ENCODE measurements around the gene SPR. TPM values are rescaled to one million over a fixed set of nuclear protein-coding genes. Genes with fewer than 3 reads are reported as not detected.

The SPR gene
- total and polyA plus RNA-seq, 2 donors (not counting 1 experiment from before 2014, with no cell fraction given) = 9.4 to 23.3 TPM

- peak overlapping the region; percentile 87 for H3K4me2 ChIP-seq (ENCODE audit: extremely low read depth, insufficient read depth, low read length)
- H3K27ac ChIP-seq (ENCODE audit: insufficient read depth, low read length) = peak overlapping the region; percentile 47
- H4K20me1 ChIP-seq (ENCODE audit: control insufficient read depth, extremely low read depth, insufficient read depth, low read length) = no peaks in the 10 kb centered on the region
- no peaks in the 10 kb centered on the region for H3K36me3 ChIP-seq (ENCODE audit: control insufficient read depth, insufficient read depth, low read length)
- H2AFZ ChIP-seq (ENCODE audit: low read length) = peak overlapping the region; percentile 90
- H3K9ac ChIP-seq (ENCODE audit: insufficient read depth, low read length) = peak overlapping the region; percentile 37
- peaks cover 2% of the 10 kb centered on the region for H3K4me1 ChIP-seq (ENCODE audit: control insufficient read depth, extremely low read depth, insufficient read depth, low read length)
- no peaks in the 10 kb centered on the region for H3K27me3 ChIP-seq (ENCODE audit: control insufficient read depth, insufficient read depth, low read length)
- H3K79me2 ChIP-seq (ENCODE audit: control insufficient read depth, insufficient read depth, low read length) = no peaks in the 10 kb centered on the region
- H3K9me3 ChIP-seq (ENCODE audit: control insufficient read depth, insufficient read depth, low read depth, low read length) = no peaks in the 10 kb centered on the region
- peak; percentile 81 to 84 for DNase-seq (ENCODE audit: low read depth in 2 of 2)
- TF ChIP-seq CTCF (conservative IDR thresholded peaks at IDR 0.05 in 1 of 2, IDR thresholded peaks at IDR 0.05 in 1 of 2; ENCODE audit: low read depth in 1 of 2, low read length in 2 of 2) (peak; percentile 95 to 99), EZH2 (IDR thresholded peaks at IDR 0.05; ENCODE audit: low read length, missing control alignments) (no peak)
- H3K4me3 ChIP-seq (replicated peaks in 1 of 4; ENCODE audit: control extremely low read depth in 1 of 4, insufficient read depth in 1 of 4, low read depth in 3 of 4, low read length in 4 of 4) = peak overlapping the region; percentile 56 to 74 (median 62)
These were observed 681 bp downstream of the SPR start for GRCh38 chr2:72887740-72888437.

- Histone ChIP-seq H3K27me3 (ENCODE audit: control insufficient read depth, insufficient read depth, low read length) (no peaks in the 10 kb centered on the region), H3K79me2 (ENCODE audit: control insufficient read depth, insufficient read depth, low read length) (no peaks in the 10 kb centered on the region), H3K4me3 (replicated peaks in 1 of 4; ENCODE audit: control extremely low read depth in 1 of 4, insufficient read depth in 1 of 4, low read depth in 3 of 4, low read length in 4 of 4) (peak overlapping the region in 1 of 4 experiments; percentile 74), H3K9me3 (ENCODE audit: control insufficient read depth, insufficient read depth, low read depth, low read length) (no peaks in the 10 kb centered on the region), H3K27ac (ENCODE audit: insufficient read depth, low read length) (no peak overlapping the region), H3K9ac (ENCODE audit: insufficient read depth, low read length) (no peak overlapping the region), H2AFZ (ENCODE audit: low read length) (no peak overlapping the region), H4K20me1 (ENCODE audit: control insufficient read depth, extremely low read depth, insufficient read depth, low read length) (no peaks in the 10 kb centered on the region), H3K4me1 (ENCODE audit: control insufficient read depth, extremely low read depth, insufficient read depth, low read length) (peaks cover 2% of the 10 kb centered on the region), H3K4me2 (ENCODE audit: extremely low read depth, insufficient read depth, low read length) (no peak overlapping the region), H3K36me3 (ENCODE audit: control insufficient read depth, insufficient read depth, low read length) (no peaks in the 10 kb centered on the region)
- no peak for TF ChIP-seq EZH2 (IDR thresholded peaks at IDR 0.05; ENCODE audit: low read length, missing control alignments)
- TF ChIP-seq CTCF (conservative IDR thresholded peaks at IDR 0.05 in 1 of 2, IDR thresholded peaks at IDR 0.05 in 1 of 2; ENCODE audit: low read depth in 1 of 2, low read length in 2 of 2) = no peak
- DNase-seq (ENCODE audit: low read depth in 2 of 2) = no peak
These were observed 1.4 kb downstream of the SPR start for GRCh38 chr2:72888438-72889202.

GRCh38 chr2:72889991-72890390 is 2.8 kb downstream of the SPR start:
- no peak overlapping the region for H2AFZ ChIP-seq (ENCODE audit: low read length)
- H3K27me3 ChIP-seq (ENCODE audit: control insufficient read depth, insufficient read depth, low read length) = peaks cover 5% of the 10 kb centered on the region

More at GRCh38 chr2:72889991-72890390, 2.8 kb downstream of the SPR start:
- Histone ChIP-seq H3K4me1 (ENCODE audit: control insufficient read depth, extremely low read depth, insufficient read depth, low read length) (peaks cover 2% of the 10 kb centered on the region), H3K27ac (ENCODE audit: insufficient read depth, low read length) (no peak overlapping the region), H3K79me2 (ENCODE audit: control insufficient read depth, insufficient read depth, low read length) (no peaks in the 10 kb centered on the region), H3K4me2 (ENCODE audit: extremely low read depth, insufficient read depth, low read length) (no peak overlapping the region), H3K36me3 (ENCODE audit: control insufficient read depth, insufficient read depth, low read length) (no peaks in the 10 kb centered on the region), H3K9me3 (ENCODE audit: control insufficient read depth, insufficient read depth, low read depth, low read length) (no peaks in the 10 kb centered on the region), H4K20me1 (ENCODE audit: control insufficient read depth, extremely low read depth, insufficient read depth, low read length) (no peaks in the 10 kb centered on the region), H3K4me3 (replicated peaks in 1 of 4; ENCODE audit: control extremely low read depth in 1 of 4, insufficient read depth in 1 of 4, low read depth in 3 of 4, low read length in 4 of 4) (no peak overlapping the region), H3K9ac (ENCODE audit: insufficient read depth, low read length) (no peak overlapping the region)
- TF ChIP-seq EZH2 (IDR thresholded peaks at IDR 0.05; ENCODE audit: low read length, missing control alignments) (no peak), CTCF (conservative IDR thresholded peaks at IDR 0.05 in 1 of 2, IDR thresholded peaks at IDR 0.05 in 1 of 2; ENCODE audit: low read depth in 1 of 2, low read length in 2 of 2) (no peak)
- no peak for DNase-seq (ENCODE audit: low read depth in 2 of 2)

All from fibroblast of lung (primary cell).